AG09319 (cell line): ENCODE measurements around the gene PUM2.
A peak's percentile ranks its signal among the peaks of the same experiment; 100 is the strongest.

Experiments used
- DNase-seq: peaks from one replicate; pipeline ENCODE4 v3.0.0-alpha.2; 2010; ENCODE audit warnings: low read depth; ENCODE audit errors: extremely low read depth
- TF ChIP-seq, protein P1 (sequence below): IDR thresholded peaks from 2 replicates; pipeline ENCODE4 v1.5.1; 2011; ENCODE audit warnings: low read depth, mild to moderate bottlenecking, inconsistent platforms, low read length, moderate library complexity

PUM2 gene

DNA sequence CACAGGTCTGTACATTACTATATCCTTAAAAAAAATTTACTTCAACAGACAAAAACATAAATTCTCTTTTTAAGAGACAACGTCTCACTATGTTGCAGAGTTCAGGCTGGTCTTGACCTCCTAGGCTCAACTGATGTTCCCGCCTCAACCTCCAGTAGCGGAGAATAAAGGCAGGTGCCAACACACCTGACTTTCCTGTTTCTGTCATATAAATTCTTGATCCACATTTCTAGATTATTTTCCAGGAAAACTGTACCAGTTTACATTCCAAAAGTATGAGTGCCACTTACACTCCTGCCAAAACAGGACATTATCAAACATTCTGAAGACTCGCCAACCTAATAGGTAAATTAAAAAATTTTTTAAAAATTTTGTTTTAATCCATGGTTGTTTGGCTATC is 48.6 kb downstream of the PUM2 start:
- TF ChIP-seq, protein P1, sequence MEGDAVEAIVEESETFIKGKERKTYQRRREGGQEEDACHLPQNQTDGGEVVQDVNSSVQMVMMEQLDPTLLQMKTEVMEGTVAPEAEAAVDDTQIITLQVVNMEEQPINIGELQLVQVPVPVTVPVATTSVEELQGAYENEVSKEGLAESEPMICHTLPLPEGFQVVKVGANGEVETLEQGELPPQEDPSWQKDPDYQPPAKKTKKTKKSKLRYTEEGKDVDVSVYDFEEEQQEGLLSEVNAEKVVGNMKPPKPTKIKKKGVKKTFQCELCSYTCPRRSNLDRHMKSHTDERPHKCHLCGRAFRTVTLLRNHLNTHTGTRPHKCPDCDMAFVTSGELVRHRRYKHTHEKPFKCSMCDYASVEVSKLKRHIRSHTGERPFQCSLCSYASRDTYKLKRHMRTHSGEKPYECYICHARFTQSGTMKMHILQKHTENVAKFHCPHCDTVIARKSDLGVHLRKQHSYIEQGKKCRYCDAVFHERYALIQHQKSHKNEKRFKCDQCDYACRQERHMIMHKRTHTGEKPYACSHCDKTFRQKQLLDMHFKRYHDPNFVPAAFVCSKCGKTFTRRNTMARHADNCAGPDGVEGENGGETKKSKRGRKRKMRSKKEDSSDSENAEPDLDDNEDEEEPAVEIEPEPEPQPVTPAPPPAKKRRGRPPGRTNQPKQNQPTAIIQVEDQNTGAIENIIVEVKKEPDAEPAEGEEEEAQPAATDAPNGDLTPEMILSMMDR = no peak
- no peak for DNase-seq

DNA sequence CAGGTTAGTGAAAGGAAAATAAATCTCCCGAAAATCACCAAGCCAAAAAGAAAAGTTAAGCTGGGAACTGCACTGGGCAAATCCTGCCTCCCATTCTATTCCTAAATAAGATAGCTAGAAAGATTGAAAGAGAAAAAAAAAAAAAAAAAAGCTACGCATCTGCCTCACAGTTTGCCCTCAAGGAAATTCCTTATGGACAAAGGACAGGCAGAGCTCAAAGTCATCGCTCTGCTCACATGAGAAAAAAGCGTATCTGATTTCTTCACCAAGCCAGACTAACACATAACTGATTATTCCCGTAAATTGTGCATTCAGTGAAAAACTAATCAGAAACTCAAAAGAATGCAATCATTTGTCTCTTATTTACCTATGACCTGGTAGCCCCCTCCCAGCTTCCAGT is 50.0 kb downstream of the PUM2 start:
- DNase-seq = no peak
- TF ChIP-seq, protein P1 = no peak

DNA sequence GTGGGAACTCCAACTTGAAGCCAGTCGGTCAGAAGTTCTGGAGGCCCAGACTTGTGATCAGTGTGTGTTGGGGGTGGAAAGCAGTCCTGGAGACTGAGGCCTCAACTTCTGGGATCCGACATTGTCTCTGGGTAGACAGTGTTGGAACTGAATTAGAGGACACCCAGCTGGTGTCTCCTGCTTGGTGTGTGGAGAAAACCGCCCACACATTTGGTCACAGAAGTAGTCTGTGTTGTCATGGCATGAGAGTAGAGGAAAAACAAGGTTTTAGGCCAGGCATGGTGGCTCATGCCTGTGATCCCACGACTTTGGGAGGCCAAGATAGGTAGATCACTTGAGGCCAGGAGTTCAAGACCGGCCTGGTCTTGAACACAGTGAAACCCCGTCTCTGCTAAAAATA is 51.5 kb downstream of the PUM2 start:
- TF ChIP-seq, protein P1 = no peak
- DNase-seq = no peak

DNA sequence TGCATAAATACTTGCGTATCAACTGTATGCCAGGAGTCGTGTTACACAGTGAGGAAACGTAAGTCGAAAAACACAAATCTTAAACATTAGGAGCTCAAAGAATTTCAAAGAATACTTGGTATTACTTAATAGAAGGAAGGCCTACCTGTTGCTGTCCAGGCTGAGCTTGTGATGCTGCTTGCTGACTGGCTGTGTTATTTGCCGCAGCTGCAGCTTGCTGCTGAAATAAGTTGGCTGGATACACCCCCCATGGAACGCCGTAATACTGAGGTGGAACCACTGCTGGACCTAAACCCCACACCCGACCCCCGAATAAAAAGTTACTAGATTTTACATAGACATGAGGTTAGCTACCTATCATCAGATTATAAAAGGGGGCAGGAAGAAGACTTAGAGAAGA is 56.4 kb downstream of the PUM2 start:
- TF ChIP-seq, protein P1 = no peak

DNA sequence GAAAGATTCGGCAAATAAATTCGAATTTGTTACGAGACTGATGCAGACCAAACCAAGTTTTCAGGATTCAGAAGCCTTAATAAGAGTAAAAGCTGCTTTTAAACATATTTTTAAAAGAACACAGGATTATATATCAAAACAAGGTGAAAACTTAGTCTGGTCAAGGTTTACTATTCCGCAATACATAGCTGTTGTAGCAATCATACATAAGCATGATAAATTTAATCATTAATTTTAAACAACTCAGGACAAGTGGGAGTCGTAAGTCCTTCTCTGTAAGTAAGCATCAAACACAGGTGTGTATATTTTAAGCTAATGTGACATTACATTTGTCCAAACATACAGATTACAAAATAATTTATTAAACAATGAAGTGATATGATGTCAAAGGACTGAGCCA is 57.7 kb downstream of the PUM2 start:
- TF ChIP-seq, protein P1 = no peak
- DNase-seq = no peak

More for the DNA sequence above, 56.4 kb downstream of the PUM2 start:
- DNase-seq = no peak

DNA sequence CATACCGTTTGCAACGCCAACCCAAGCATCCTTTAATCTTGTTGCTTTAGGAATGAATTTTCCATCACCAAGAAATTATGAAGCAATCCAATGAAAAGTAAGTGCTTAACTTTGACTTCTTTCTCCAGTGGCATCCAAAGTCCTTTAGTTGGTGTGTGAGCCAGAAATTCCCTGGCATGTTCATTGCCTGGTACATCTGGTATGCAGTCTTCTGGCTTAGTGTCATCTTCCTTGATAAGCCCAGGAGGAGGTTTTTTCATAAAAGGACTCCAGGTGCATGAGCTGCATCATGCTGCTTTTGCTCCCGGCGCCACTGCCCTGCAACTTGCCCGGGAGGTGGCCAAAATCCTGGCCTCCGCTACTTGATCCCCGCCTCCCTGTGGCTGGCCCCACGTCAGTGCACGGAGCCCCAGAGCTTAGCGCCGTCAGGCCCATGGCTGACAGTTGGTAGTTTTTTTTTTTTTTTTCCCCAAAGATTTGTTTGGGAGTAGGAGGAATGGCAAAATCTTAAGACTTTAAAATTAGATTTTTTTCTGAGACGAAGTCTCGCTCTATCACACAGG is 58.7 kb downstream of the PUM2 start:
- TF ChIP-seq, protein P1 = no peak
- no peak for DNase-seq

DNA sequence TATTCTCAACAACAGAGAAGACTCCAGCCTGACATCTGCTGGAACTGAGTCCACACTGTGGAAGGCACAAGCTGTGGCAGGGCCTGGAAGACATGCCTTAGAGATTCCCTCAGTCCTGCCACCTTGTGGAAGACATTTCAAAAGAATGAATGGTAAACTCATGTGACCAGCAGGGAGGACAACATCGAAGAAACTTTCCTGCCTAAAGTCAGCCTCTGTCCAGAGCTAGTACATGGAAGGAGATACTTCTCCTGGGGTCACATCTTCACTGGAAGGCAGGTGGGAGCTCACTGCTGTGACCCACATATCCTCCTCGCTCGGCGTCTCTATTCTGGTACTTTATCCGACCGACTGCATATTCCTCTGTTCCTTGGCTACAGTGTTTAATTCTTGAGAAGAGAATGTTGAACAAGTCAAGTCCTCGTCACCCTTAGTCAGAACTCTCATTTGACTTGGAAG is 59.5 kb downstream of the PUM2 start:
- TF ChIP-seq, protein P1 = peak; percentile 54
- peak; percentile 41 for DNase-seq
